Tibial nerve (tissue), 4 donors: ENCODE measurements around the gene SOX8. TPM values are rescaled to one million over a fixed set of nuclear protein-coding genes. Genes with fewer than 3 reads are reported as not detected.

ENCODE experiments used
- DNase-seq, 2 donors: peaks; one replicate each; pipeline ENCODE4 v3.0.0-alpha.2; 2019; ENCODE audit warnings: low spot score in 2 of 2
- H3K27ac ChIP-seq, 4 donors: fragments of 200-600 bp; sonication (generic) in 3 of 4; one replicate each; pipeline ENCODE4 v1.5.1; 2017 to 2019; ENCODE audit warnings: mild to moderate bottlenecking in 1 of 4
- H3K27me3 ChIP-seq, 2 donors: fragments of 200-600 bp; sonication (generic) in 1 of 2; one replicate each; pipeline versions ENCODE4 v1.5.1 to v1.6.0; 2017 to 2019
- H3K36me3 ChIP-seq, 3 donors: fragments of 200-600 bp; sonication (generic); one replicate each; pipeline ENCODE4 v1.5.1; 2018 to 2019
- H3K4me1 ChIP-seq, 4 donors: fragments of 200-600 bp; sonication (generic) in 3 of 4; one replicate each; pipeline ENCODE4 v1.5.1; 2017 to 2019
- H3K4me3 ChIP-seq, 4 donors: fragments of 200-600 bp; sonication (generic) in 3 of 4; one replicate each; pipeline ENCODE4 v1.5.1; 2017 to 2019; ENCODE audit warnings: mild to moderate bottlenecking in 1 of 4, moderate library complexity in 1 of 4
- H3K9me3 ChIP-seq, 4 donors: fragments of 200-600 bp; sonication (generic) in 3 of 4; one replicate each; pipeline ENCODE4 v1.5.1; 2017 to 2019
- CTCF ChIP-seq, 5 experiments: fragments of 200-600 bp in 3 of 5; fragments of 450-650 bp in 2 of 5; sonication (generic) in 3 of 5; IDR thresholded peaks; one replicate each; pipeline ENCODE4 v1.5.1; 2016 to 2019; ENCODE audit warnings: antibody characterized with exemption in 5 of 5, mild to moderate bottlenecking in 3 of 5, moderate library complexity in 2 of 5
- EP300 ChIP-seq, 2 donors: sonication (generic); formaldehyde crosslinking; IDR thresholded peaks; one replicate each; pipeline ENCODE4 v1.6.1; 2017; ENCODE audit warnings: antibody characterized with exemption in 2 of 2, mild to moderate bottlenecking in 1 of 2
- POLR2A ChIP-seq, 2 donors: fragments of 450-650 bp; IDR thresholded peaks; one replicate each; pipeline ENCODE4 v1.6.1; 2017; ENCODE audit warnings: antibody characterized with exemption in 2 of 2, mild to moderate bottlenecking in 2 of 2, moderate library complexity in 2 of 2
- WGBS, 2 donors: methylation state at CpG; one replicate each; pipeline ENCODE4 v1.1.5; 2018; 5-methylcytosine and 5-hydroxymethylcytosine counted together
- total RNA-seq, 4 donors: library from RNA; depleted of rRNA; stranded (reverse); fragments of >200 nt; gene quantifications; one replicate each; pipeline ENCODE4 v1.1.0, GENCODE V29; 2016

Gene SOX8
- total RNA-seq, 4 donors from 2014 or later, result 51.3 to 74.5 (median 66.3) TPM

DNA sequence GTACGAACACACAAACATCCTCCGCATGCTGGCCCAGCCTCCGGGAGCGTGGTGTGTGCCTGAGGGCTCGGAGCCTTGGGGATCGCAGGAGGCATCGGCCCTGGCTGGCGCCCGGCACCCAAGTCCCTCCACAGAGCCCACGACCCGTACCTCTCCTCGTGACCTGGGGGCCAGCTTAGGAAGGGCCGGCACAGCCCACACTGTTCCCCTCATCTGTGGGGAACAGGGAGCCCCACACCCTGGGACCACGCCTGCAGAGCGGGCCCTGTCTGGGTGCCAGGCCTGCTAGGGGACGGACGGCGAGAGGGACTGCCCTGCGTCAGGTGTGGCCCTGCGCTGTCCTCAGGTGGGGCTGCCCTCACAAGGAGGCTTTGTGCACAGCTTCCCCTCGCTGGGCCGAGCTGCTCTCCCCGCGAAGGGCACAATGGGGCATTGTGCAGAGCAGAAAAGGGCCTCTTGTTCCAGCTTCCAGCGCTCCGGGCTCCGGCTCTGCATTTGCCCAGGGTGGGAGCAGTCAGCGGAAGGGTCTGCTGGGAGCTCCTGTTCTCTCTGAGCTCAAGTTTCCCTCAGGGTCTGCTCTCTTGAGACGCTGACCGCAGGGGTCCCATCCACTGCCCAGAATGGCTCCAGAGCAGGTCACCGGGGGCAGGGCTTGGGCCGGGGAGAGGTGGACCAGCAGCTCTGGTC lies 9.1 kb upstream of the SOX8 start:
- Histone ChIP-seq H3K27ac (peak overlapping the region; percentile 70 to 92 (median 88)), H3K4me1 (peaks cover 0 to 87% (median 46%) of the 10 kb centered on the region in 4 donors)

GRCh38 chr16:973366-973765 lies 8.2 kb upstream of the SOX8 start:
- 77 to 83% methylated on average over 17 of the region's 17 CpGs for WGBS, 2 donors
- Histone ChIP-seq H3K36me3 (peaks cover 0 to 5% (median 0%) of the 10 kb centered on the region in 3 donors), H3K4me1 (peaks cover 0 to 95% (median 50%) of the 10 kb centered on the region in 4 donors), H3K27ac (peak overlapping the region in 3 of 4 donors; percentile 86 to 92 (median 91)), H3K27me3 (no peaks in the 10 kb centered on the region), H3K9me3 (no peaks in the 10 kb centered on the region), H3K4me3 (no peak overlapping the region)
- DNase-seq, result no peak
- TF ChIP-seq POLR2A (IDR thresholded peaks at IDR 0.05), result no peak
- no peak for TF ChIP-seq EP300 (IDR thresholded peaks at IDR 0.05)
- no peak for TF ChIP-seq CTCF (IDR thresholded peaks at IDR 0.05)

More for the DNA sequence above, 9.1 kb upstream of the SOX8 start:
- no peak overlapping the region for H3K4me3 ChIP-seq
- H3K27me3 ChIP-seq, result no peaks in the 10 kb centered on the region
- WGBS, 2 donors, result 33 to 64% methylated on average over 19 to 24 of the region's 32 CpGs
- H3K9me3 ChIP-seq, result no peaks in the 10 kb centered on the region
- TF ChIP-seq CTCF (IDR thresholded peaks at IDR 0.05) (no peak), EP300 (IDR thresholded peaks at IDR 0.05) (peak in 1 of 2 donors; percentile 71), POLR2A (IDR thresholded peaks at IDR 0.05) (peak in 1 of 2 donors; percentile 29)
- peaks cover 0 to 14% (median 0%) of the 10 kb centered on the region in 3 donors for H3K36me3 ChIP-seq
- DNase-seq, result no peak

DNA sequence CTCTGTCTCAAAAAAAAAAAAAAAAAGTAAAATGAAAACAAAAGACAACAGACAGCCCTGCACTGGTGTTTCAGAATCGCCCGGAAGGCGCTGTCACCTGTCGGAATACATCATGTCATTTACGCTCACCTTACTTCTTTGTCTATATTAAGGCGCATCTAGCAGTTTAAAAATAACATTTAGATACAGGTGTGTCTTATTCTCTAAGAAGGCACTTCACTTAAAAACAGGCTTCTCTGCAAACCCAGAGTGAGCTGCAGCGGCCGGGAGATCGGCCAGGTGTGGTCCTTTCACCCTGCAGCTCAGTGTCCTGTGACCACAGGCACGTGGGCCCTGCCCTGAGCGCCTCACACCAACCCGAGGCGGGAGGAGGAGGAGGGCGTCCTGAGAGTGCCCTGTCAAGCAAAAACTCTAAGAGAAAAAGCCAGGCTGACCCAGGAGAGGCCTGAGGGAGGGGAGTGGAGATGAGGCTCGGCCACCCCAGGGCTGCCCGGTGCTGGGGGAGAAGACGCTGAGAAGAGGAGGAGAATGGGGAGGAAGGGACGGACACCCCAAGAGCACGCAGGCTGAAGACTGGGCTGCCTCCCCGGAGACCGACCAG lies 7.5 kb upstream of the SOX8 start:
- Histone ChIP-seq H3K9me3 (no peaks in the 10 kb centered on the region), H3K4me1 (peaks cover 0 to 95% (median 50%) of the 10 kb centered on the region in 4 donors), H3K4me3 (no peak overlapping the region), H3K27me3 (peaks cover 0 to 3% of the 10 kb centered on the region in 2 donors), H3K36me3 (no peaks in the 10 kb centered on the region), H3K27ac (peak overlapping the region; percentile 34 to 84 (median 64))
- TF ChIP-seq POLR2A (IDR thresholded peaks at IDR 0.05) (no peak), EP300 (IDR thresholded peaks at IDR 0.05) (no peak), CTCF (IDR thresholded peaks at IDR 0.05) (no peak)
- WGBS, 2 donors, result 48 to 49% methylated on average over 21 of the region's 21 CpGs
- DNase-seq, result no peak

- DNase-seq, result no peak
- Histone ChIP-seq H3K27ac (peak overlapping the region; percentile 34 to 84 (median 64)), H3K27me3 (peaks cover 0 to 10% of the 10 kb centered on the region in 2 donors), H3K4me3 (no peak overlapping the region), H3K9me3 (no peaks in the 10 kb centered on the region), H3K4me1 (peaks cover 0 to 95% (median 45%) of the 10 kb centered on the region in 4 donors), H3K36me3 (no peaks in the 10 kb centered on the region)
- no peak for TF ChIP-seq CTCF (IDR thresholded peaks at IDR 0.05)
- TF ChIP-seq EP300 (IDR thresholded peaks at IDR 0.05), result peak in 1 of 2 donors; percentile 14
- TF ChIP-seq POLR2A (IDR thresholded peaks at IDR 0.05), result no peak
- WGBS, 2 donors, result 34 to 55% methylated on average over 15 to 24 of the region's 26 CpGs
Measured at GRCh38 chr16:974611-975261, 6.8 kb upstream of the SOX8 start.
